ENCODE data around the gene SRP54. TPM values are rescaled to one million over a fixed set of nuclear protein-coding genes. Genes with fewer than 3 reads are reported as not detected.
"Not testable (repeated sequence)": the region's sequence is repeated elsewhere in the genome, so short reads cannot be mapped to it uniquely, and the experiment has no call there.

The SRP54 gene
- 23.3 and 26.1 TPM in 2 replicates for total RNA-seq (2014; rRNA removed; shearing (Covaris generic))

GRCh38 chr14:34982421-34983147 lies at the start of gene SRP54:
Gene SRP54 (plus strand): TSS chr14:34982992. CDS start chr14:34996710, 13,718 bp downstream.
- DNase-seq (ENCODE audit: low spot score), result peak; percentile 96

GRCh38 chr14:34933301-34933700 lies 49.5 kb upstream of the SRP54 start:
- DNase-seq (ENCODE audit: low spot score), result no peak

DNA sequence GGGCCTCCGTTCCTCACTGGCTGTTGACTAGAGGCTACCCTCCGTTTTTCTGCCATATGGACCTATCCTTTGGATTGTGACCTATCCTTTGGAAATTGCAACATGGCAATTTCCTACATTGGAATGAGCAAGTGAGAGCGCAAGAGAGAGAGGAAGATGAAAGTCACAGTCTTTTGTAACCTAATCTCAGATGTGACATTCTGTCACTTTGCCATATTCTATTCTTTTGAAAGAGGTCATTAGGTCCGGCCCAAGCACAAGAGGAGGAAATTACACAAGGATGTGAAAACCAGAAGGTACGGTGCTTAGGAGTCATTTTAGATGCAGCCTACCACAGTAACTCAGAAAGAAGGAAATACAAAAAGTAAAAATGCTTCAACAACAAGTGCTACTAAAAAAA lies 47.3 kb upstream of the SRP54 start:
- DNase-seq (ENCODE audit: low spot score), result no peak

DNA sequence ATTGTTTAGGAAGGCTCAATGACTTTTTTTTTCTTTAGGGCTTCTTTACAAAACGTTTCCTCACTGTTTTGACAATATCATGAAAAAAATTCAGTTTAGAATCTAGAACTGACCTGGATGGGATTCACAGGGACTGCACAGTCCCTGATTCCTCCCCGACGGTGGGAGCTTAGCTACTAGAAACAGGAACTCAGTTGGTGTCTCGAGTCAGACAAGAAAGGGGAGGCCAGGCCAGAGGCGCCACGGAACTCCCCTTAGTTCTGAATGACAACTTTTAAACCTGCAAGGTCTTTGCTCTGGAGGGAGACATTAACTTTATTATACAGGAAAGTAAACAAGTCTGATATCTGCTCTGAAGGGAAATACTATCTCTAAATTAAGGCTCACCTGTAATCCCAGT lies 45.4 kb upstream of the SRP54 start:
- no peak for DNase-seq (ENCODE audit: low spot score)

GRCh38 chr14:34937876-34938275 lies 44.9 kb upstream of the SRP54 start:
- no peak for DNase-seq (ENCODE audit: low spot score)

DNA sequence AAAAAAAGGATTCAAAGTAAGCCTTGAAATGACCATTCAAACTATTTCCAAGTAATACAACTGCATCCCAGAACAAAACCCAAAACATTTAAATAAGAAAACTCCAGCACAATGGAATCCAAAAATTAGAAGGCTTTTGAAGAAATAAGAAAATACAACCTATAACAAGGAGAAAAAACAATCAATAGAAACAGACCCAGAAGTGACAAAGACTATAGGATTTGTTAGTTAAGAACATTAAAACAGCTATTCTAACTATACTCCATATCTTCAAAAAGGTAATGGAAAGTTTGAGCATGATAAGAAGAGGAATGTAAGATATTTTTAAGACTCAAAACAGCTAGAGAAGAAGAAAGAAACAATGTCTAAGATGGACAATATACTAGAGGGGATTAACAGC lies 39.3 kb upstream of the SRP54 start:
- DNase-seq (ENCODE audit: low spot score), result no peak

- no peak for DNase-seq (ENCODE audit: low spot score)
Observed at GRCh38 chr14:34944744-34945143, 38.0 kb upstream of the SRP54 start.

- DNase-seq (ENCODE audit: low spot score), result no peak
Observed at GRCh38 chr14:34946699-34947098, 36.1 kb upstream of the SRP54 start.

GRCh38 chr14:34951286-34951685 lies 31.5 kb upstream of the SRP54 start:
- no peak for DNase-seq (ENCODE audit: low spot score)

- DNase-seq (ENCODE audit: low spot score), result no peak
Observed at GRCh38 chr14:34956931-34957330, 25.9 kb upstream of the SRP54 start.

DNA sequence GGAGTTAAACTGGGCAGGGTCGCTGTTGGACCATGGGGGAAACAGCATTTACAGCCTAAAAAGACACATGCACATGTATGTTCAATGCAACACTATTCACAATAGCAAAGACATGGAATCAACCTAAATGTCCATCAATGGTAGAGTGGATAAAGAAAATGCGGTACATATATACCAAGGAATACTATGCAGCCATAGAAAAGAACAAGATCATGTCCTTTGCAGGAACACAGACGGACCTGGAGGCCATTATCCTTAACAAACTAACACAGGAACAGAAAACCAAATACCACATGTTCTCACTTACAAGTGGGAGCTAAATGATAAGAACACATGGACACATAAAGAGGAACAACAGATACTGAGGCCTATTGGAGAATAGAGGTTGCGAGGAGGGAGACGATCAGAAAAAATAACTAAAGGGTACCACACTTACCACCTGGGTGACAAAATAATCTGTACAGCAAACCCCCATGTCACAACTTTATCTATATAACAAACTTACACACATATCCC lies 25.0 kb upstream of the SRP54 start:
- DNase-seq (ENCODE audit: low spot score), result no peak

GRCh38 chr14:34962106-34962505 lies 20.7 kb upstream of the SRP54 start:
- DNase-seq (ENCODE audit: low spot score), result not testable (repeated sequence)

DNA sequence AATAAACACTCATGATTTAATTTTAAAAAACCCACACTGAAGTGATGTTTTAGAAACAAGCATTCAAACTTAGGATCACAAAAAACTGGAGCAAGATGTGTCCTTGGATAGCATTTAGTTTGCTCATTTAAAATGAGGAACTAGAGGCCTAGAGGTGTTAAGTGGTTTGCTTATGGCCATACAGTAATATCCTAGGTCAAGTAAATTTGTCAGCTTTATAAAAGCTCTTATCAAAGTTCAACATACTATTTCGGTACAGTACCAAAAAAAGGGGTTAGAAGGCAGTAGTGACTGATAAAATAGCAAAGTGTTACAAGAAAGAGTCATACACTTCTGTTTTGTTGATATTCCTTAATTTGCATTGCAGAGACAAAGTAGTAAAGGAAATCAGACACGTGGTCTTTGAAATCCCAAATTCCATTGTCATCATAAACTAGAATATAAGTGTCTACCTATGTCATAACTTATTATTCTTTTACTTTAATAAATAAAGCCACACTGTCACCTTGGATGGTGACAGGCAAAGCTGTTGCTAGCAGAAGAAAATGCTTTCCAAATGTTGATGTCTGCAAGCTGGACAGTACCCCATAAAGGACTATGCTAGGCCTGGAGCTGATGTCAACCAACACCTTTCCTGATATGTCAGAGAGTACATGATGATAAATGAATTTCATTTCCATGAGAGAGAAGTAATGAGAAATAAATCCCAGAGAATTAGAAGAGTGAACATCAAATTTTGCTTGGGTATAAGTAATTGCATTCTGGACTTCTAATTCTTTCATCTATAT lies 17.6 kb upstream of the SRP54 start:
- no peak for DNase-seq (ENCODE audit: low spot score)

DNA sequence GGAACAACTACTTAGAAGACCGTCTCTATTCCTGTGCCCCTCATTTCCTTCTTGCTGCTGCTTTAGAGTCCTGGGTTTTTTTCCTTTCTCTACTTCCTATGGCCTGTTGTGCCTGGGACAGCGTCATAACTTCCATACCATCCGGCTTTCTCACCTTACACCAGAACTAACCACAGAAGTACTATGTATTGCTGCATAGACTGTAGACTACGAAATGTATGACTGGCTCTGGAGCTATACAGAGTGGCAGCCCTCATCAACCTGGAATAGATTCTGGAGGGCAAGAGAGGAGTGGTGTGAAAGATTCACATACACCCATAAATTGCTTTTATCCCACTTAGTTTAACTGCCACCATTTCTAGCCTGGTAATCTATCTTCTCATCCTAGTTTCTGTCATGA lies 16.9 kb upstream of the SRP54 start:
- no peak for DNase-seq (ENCODE audit: low spot score)

- no peak for DNase-seq (ENCODE audit: low spot score)
Observed at GRCh38 chr14:34966413-34966812, 16.4 kb upstream of the SRP54 start.

GRCh38 chr14:34970665-34971064 lies 12.1 kb upstream of the SRP54 start:
- no peak for DNase-seq (ENCODE audit: low spot score)

GRCh38 chr14:34971381-34971780 lies 11.4 kb upstream of the SRP54 start:
- no peak for DNase-seq (ENCODE audit: low spot score)

DNA sequence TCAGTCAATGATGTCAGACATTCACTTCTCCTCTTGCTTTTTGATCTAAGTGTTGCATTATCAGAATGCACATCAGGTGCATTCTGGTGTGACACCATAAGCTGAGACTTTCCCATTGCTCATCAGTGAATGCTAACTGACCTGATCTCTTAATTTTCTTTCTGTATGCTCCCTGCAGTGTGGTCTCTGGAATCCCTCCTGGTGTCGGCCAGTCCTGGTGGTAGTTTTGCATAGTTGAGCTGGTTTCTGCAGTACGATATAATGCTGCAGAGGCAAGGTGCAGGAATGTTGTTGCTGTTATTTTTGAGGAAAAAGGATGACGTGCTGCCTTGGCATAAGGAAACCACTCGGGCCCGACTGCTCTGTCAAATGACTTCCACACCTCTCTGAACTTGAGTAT lies 11.0 kb upstream of the SRP54 start:
- DNase-seq (ENCODE audit: low spot score), result no peak

GRCh38 chr14:34978444-34978843 lies 4.3 kb upstream of the SRP54 start:
- no peak for DNase-seq (ENCODE audit: low spot score)

DNA sequence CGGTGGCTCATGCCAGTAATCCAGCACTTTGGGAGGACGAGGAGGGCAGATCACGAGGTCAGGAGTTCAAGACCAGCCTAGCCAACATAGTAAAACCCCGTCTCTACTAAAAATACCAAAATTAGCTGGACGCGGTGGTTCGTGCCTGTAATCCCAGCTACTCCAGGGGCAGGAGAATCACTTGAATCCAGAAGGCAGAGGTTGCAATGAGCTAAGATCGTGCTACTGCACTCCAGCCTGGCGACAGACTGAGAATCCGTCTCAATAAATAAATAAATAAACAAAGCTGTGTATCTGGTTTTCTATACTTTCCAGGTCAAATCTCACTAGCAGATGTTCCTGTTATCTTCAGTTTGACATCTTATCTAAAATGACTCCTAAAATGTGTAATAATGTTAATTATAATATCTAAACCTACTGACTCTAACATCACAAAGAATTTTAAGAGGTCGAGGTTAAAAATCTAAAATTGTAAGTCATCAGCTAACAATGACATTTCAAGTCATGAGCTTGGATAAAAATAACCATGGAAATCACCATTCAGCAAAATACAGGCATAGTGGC lies 2.4 kb upstream of the SRP54 start:
- no peak for DNase-seq (ENCODE audit: low spot score)

- DNase-seq (ENCODE audit: low spot score), result no peak
Observed at GRCh38 chr14:34981743-34982420, 910 bp upstream of the SRP54 start.
